Measurements from ENCODE around the gene PUM2. TPM values are rescaled to one million over a fixed set of nuclear protein-coding genes. Genes with fewer than 3 reads are reported as not detected.

Gene PUM2
- total RNA-seq, 2 donors from 2014 or later = 114 to 126 TPM

DNA sequence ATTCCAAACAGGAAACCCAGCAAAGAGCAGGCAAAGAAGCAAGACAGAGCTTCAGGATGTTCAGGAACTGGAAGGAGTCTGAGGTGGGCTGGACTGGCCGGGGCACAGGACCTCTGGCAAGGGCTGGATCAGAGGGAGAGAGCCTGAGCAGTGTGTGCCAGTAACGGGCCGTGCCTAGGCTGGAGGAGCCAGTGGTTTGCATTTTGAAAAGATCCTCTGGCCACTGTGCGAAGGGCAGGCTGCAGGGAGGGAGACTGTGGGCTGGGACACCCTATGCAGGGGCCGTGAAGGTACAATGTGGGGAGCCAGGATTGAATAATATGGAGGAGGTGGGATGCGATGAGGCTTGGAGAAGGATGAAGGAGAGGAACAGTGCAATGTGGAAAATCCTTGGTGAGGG is 119.5 kb downstream of the PUM2 start:
- no peaks in the 10 kb centered on the region for H3K9me3 ChIP-seq (ENCODE audit: control insufficient read depth, low read length)
- peak; percentile 47 for DNase-seq
- no peak overlapping the region for H3K4me3 ChIP-seq (ENCODE audit: low read length)
- Mint-ChIP-seq H3K4me1 (peaks cover 6% of the 10 kb centered on the region), H3K4me3 (no peak overlapping the region), H3K27ac (peak overlapping the region; percentile 29), H3K36me3 (ENCODE audit: low read depth) (no peaks in the 10 kb centered on the region), H3K9me3 (no peaks in the 10 kb centered on the region), H3K27me3 (ENCODE audit: insufficient read depth) (peaks cover 10% of the 10 kb centered on the region)
- H3K27me3 ChIP-seq (ENCODE audit: control insufficient read depth, insufficient read depth, low read length, poor library complexity, severe bottlenecking) = peaks cover 3% of the 10 kb centered on the region
- WGBS, 2 experiments (ENCODE audit: insufficient coverage in 1 of 2, insufficient read length in 1 of 2) = 93 to 100% methylated on average over 4 to 6 of the region's 6 CpGs
- H3K36me3 ChIP-seq (ENCODE audit: control insufficient read depth, insufficient read depth, low read length) = no peaks in the 10 kb centered on the region
- TF ChIP-seq, protein P1, sequence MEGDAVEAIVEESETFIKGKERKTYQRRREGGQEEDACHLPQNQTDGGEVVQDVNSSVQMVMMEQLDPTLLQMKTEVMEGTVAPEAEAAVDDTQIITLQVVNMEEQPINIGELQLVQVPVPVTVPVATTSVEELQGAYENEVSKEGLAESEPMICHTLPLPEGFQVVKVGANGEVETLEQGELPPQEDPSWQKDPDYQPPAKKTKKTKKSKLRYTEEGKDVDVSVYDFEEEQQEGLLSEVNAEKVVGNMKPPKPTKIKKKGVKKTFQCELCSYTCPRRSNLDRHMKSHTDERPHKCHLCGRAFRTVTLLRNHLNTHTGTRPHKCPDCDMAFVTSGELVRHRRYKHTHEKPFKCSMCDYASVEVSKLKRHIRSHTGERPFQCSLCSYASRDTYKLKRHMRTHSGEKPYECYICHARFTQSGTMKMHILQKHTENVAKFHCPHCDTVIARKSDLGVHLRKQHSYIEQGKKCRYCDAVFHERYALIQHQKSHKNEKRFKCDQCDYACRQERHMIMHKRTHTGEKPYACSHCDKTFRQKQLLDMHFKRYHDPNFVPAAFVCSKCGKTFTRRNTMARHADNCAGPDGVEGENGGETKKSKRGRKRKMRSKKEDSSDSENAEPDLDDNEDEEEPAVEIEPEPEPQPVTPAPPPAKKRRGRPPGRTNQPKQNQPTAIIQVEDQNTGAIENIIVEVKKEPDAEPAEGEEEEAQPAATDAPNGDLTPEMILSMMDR (conservative IDR thresholded peaks at IDR 0.05) = no peak
- no peak overlapping the region for H3K27ac ChIP-seq (ENCODE audit: low read depth, low read length)
- H3K9ac ChIP-seq (ENCODE audit: extremely low read depth, low read length, poor library complexity, severe bottlenecking) = no peak overlapping the region
- H3K4me1 ChIP-seq (ENCODE audit: control insufficient read depth, insufficient read depth, low read length) = no peaks in the 10 kb centered on the region

DNA sequence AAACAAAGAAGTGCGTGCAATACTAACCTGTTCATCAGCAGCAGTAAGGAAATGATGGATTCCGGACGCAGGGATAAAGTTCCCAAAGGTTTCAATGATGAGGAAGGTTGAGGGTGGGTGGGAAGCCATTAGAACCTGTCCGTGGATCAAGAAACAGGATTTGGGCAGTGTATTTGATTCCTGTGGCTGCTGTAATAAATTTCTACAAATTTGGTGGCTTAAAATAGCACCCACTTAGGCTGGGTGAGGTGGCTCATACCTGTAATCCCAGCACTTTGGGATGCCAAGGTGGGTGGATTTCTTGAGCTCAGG is 120.6 kb downstream of the PUM2 start:
- 94 to 100% methylated on average over 3 to 4 of the region's 4 CpGs for WGBS, 2 experiments (ENCODE audit: insufficient coverage in 1 of 2, insufficient read length in 1 of 2)
- Histone ChIP-seq H3K36me3 (ENCODE audit: control insufficient read depth, insufficient read depth, low read length) (no peaks in the 10 kb centered on the region), H3K9me3 (ENCODE audit: control insufficient read depth, low read length) (no peaks in the 10 kb centered on the region), H3K4me1 (ENCODE audit: control insufficient read depth, insufficient read depth, low read length) (no peaks in the 10 kb centered on the region), H3K4me3 (ENCODE audit: low read length) (no peak overlapping the region), H3K27me3 (ENCODE audit: control insufficient read depth, insufficient read depth, low read length, poor library complexity, severe bottlenecking) (peaks cover 11% of the 10 kb centered on the region), H3K27ac (ENCODE audit: low read depth, low read length) (no peak overlapping the region), H3K9ac (ENCODE audit: extremely low read depth, low read length, poor library complexity, severe bottlenecking) (no peak overlapping the region)
- peaks cover 6% of the 10 kb centered on the region for H3K4me1 Mint-ChIP-seq
- no peaks in the 10 kb centered on the region for H3K36me3 Mint-ChIP-seq (ENCODE audit: low read depth)
- H3K9me3 Mint-ChIP-seq = no peaks in the 10 kb centered on the region
- DNase-seq = no peak
- H3K4me3 Mint-ChIP-seq = no peak overlapping the region
- H3K27ac Mint-ChIP-seq = no peak overlapping the region
- peaks cover 18% of the 10 kb centered on the region for H3K27me3 Mint-ChIP-seq (ENCODE audit: insufficient read depth)
- TF ChIP-seq, protein P1 (conservative IDR thresholded peaks at IDR 0.05) = no peak

DNA sequence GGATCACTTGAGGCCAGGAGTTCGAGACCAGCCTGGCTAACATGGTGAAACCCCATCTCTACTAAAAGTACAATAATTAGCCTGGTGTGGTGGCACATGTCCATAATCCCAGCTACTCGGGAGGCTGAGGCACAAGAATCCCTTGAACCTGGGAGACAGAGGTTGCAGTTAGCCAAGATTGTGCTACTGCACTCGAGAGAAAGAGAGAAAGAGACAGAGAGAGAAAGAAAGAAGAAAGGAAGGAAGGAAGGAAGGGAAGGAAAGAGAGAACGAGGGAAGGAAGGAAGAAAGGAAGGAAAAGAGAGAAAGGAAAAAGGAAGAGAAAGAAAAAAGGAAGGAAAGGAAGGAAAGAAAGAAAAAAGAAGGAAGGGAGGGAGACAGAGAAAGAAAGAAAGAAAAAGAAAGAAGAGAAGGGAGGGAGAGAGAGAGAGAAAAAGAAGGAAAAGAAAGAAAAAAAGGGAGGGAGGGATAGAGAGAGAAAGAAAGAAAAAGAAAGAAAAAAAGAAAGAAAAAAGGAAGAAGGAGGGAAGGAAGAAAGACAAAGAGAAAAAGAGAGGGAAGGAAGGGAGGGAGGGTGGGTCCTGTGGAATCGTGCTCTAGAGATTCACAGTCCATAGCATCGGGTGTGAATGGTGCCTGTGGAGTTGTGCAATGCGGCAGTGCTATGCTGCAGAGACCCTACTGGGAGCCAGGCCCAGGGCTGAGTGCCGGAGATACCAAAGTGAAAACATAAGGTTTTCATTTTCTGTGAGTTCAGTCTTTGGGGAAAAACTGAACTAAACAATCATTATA is 121.1 kb downstream of the PUM2 start:
- peak; percentile 38 for DNase-seq

More for the DNA sequence above, 121.1 kb downstream of the PUM2 start:
- Histone ChIP-seq H3K9me3 (ENCODE audit: control insufficient read depth, low read length) (no peaks in the 10 kb centered on the region), H3K4me1 (ENCODE audit: control insufficient read depth, insufficient read depth, low read length) (no peaks in the 10 kb centered on the region), H3K9ac (ENCODE audit: extremely low read depth, low read length, poor library complexity, severe bottlenecking) (no peak overlapping the region), H3K4me3 (ENCODE audit: low read length) (no peak overlapping the region), H3K36me3 (ENCODE audit: control insufficient read depth, insufficient read depth, low read length) (no peaks in the 10 kb centered on the region), H3K27me3 (ENCODE audit: control insufficient read depth, insufficient read depth, low read length, poor library complexity, severe bottlenecking) (peaks cover 11% of the 10 kb centered on the region), H3K27ac (ENCODE audit: low read depth, low read length) (no peak overlapping the region)
- Mint-ChIP-seq H3K36me3 (ENCODE audit: low read depth) (no peaks in the 10 kb centered on the region), H3K27me3 (ENCODE audit: insufficient read depth) (peaks cover 18% of the 10 kb centered on the region), H3K4me3 (no peak overlapping the region), H3K27ac (no peak overlapping the region), H3K4me1 (peaks cover 6% of the 10 kb centered on the region), H3K9me3 (no peaks in the 10 kb centered on the region)
- WGBS, 2 experiments (ENCODE audit: insufficient coverage in 1 of 2, insufficient read length in 1 of 2) = 80 to 92% methylated on average over 7 to 8 of the region's 8 CpGs
- TF ChIP-seq, protein P1 (conservative IDR thresholded peaks at IDR 0.05) = no peak

Data from endodermal cell (in vitro differentiated cells).